Dendritic cell treated with granulocyte-macrophage colony-stimulating factor and Interleukin-4, amounts not matched to agents 40 ng/mL and 50 ng/mL, for 4 days (primary cell): ENCODE results near the gene RBM17.
A peak's percentile ranks its signal among the peaks of the same experiment; 100 is the strongest.
"Not testable (repeated sequence)": the region's sequence is repeated elsewhere in the genome, so short reads cannot be mapped to it uniquely, and the experiment has no call there.

Source experiments
- H3K27ac Mint-ChIP-seq: one replicate; pipeline ENCODE4 v1.8.0; 2022; ENCODE audit warnings: mild to moderate bottlenecking, mixed read lengths
- H3K27me3 Mint-ChIP-seq: one replicate; pipeline ENCODE4 v1.8.0; 2022; ENCODE audit warnings: mild to moderate bottlenecking, mixed read lengths
- H3K36me3 Mint-ChIP-seq: one replicate; pipeline ENCODE4 v1.8.0; 2022; ENCODE audit warnings: low read depth, mixed read lengths
- H3K4me1 Mint-ChIP-seq: one replicate; pipeline ENCODE4 v1.8.0; 2022; ENCODE audit warnings: low read depth, mixed read lengths
- H3K4me3 Mint-ChIP-seq: one replicate; pipeline ENCODE4 v1.8.0; 2022; ENCODE audit warnings: mild to moderate bottlenecking, moderate library complexity, mixed read lengths
- H3K9me3 Mint-ChIP-seq: one replicate; pipeline ENCODE4 v1.8.0; 2022; ENCODE audit warnings: mixed read lengths
- intact Hi-C: fragments of 100-400 bp; cut with micrococcal nuclease; formaldehyde crosslinking; loops from one replicate; pipeline ENCODE4 v1.15.0; 2022

RBM17 gene, protein sequence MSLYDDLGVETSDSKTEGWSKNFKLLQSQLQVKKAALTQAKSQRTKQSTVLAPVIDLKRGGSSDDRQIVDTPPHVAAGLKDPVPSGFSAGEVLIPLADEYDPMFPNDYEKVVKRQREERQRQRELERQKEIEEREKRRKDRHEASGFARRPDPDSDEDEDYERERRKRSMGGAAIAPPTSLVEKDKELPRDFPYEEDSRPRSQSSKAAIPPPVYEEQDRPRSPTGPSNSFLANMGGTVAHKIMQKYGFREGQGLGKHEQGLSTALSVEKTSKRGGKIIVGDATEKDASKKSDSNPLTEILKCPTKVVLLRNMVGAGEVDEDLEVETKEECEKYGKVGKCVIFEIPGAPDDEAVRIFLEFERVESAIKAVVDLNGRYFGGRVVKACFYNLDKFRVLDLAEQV

GRCh38 chr10:6088721-6089333 is at the start of gene RBM17:
Gene RBM17 (plus strand): TSS chr10:6089034. CDS start chr10:6097066, 8,032 bp downstream.
- Mint-ChIP-seq H3K27me3 (no peaks in the 10 kb centered on the region), H3K27ac (peak within 1 kb of the TSS; percentile 90), H3K36me3 (peaks cover 10% of the 10 kb centered on the region), H3K4me3 (peak within 1 kb of the TSS; percentile 93), H3K9me3 (no peaks in the 10 kb centered on the region), H3K4me1 (peaks cover 62% of the 10 kb centered on the region)
- intact Hi-C loops = loop anchor here (2.0 to 5.0 kb wide), 3 partner anchors 74 to 312 kb away; no protein-coding TSS in a partner anchor

DNA sequence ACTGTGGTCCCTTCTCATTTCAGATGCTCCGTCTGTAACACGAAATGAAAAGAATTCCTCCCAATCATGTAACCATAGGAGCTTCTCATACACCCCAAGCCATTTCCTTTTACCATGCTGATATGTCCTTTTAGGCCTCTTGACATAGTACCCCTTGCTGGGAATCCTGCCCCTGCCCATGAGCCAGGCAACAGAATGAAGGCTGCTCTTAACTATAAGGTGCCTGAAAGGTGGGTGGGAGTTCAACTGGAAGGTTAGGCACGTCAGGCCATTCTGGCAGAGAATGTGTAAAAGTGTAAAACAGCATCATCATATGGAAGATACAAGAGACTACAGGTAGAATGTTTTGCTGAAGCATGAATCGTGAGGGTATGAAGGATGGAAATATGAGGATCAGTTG is 49.1 kb upstream of the RBM17 start:
- Mint-ChIP-seq H3K27me3 (peaks cover 7% of the 10 kb centered on the region), H3K27ac (no peak overlapping the region), H3K9me3 (peaks cover 11% of the 10 kb centered on the region), H3K4me1 (peaks cover 20% of the 10 kb centered on the region), H3K4me3 (no peak overlapping the region), H3K36me3 (no peaks in the 10 kb centered on the region)
- intact Hi-C loops = no loop called here

DNA sequence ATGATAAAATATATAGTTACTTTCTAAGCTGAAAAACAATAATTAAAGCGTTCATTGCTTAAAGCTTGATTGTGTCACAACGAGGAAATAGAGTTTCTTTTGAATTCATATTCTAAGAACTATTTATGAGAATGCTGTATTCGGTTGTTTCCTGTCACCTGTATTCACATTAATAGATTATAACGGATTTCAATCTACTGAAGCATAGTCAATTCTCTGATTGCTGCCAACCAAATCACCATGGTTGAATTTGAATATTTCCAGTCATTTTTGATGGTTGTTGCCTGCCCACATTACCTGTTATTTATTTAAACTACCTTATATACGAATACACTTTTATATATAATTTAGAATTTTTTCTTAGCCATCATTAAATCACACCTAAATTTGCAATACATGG is 48.6 kb upstream of the RBM17 start:
- Mint-ChIP-seq H3K4me3 (no peak overlapping the region), H3K36me3 (no peaks in the 10 kb centered on the region), H3K27ac (no peak overlapping the region), H3K27me3 (peaks cover 9% of the 10 kb centered on the region), H3K9me3 (peaks cover 11% of the 10 kb centered on the region), H3K4me1 (peaks cover 20% of the 10 kb centered on the region)
- intact Hi-C loops = no loop called here

DNA sequence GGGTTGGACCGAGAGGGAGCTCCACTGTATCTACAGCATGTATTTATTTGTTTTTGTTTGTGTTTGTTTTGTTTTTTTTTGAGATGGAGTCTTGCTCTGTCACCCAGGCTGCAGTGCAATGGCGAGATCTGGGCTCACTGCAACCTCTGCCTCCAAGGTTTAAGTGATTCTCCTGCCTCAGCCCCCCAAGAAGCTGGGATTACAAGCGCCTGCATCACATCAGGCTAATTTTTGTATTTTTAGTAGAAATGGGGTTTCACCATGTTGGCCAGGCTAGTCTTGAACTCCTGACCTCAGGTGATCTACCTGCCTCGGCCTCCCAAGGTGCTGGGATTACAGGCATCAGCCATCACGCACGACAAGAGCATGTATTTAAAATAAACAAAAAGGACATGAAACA is 45.5 kb upstream of the RBM17 start:
- H3K27me3 Mint-ChIP-seq = peaks cover 10% of the 10 kb centered on the region
- H3K27ac Mint-ChIP-seq, intact Hi-C loops, H3K4me3 Mint-ChIP-seq, H3K36me3 Mint-ChIP-seq: not testable (repeated sequence)
- peaks cover 17% of the 10 kb centered on the region for H3K4me1 Mint-ChIP-seq
- H3K9me3 Mint-ChIP-seq = peaks cover 11% of the 10 kb centered on the region

DNA sequence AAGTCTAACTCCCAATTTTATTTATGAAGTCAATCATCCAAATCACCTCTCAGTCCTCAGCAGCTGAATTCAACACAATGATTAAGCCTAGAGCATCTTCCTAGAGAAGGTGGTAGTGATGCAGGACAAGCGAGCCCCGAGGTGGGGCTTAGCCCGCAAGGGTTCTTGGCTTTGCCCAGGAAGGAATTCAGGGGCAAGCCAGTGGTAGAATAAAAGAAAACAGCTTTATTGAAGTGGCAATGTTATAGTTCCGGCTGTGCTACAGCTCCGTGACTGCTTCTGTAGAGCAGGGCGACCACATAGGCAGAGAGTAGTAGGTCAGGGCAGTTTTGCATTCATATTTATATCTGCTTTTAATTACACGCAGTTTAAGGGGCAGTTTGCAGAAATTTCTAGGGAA is 44.8 kb upstream of the RBM17 start:
- intact Hi-C loops = no loop called here
- Mint-ChIP-seq H3K36me3 (no peaks in the 10 kb centered on the region), H3K4me1 (peaks cover 17% of the 10 kb centered on the region), H3K9me3 (peaks cover 7% of the 10 kb centered on the region), H3K27me3 (peaks cover 8% of the 10 kb centered on the region), H3K27ac (no peak overlapping the region), H3K4me3 (no peak overlapping the region)

DNA sequence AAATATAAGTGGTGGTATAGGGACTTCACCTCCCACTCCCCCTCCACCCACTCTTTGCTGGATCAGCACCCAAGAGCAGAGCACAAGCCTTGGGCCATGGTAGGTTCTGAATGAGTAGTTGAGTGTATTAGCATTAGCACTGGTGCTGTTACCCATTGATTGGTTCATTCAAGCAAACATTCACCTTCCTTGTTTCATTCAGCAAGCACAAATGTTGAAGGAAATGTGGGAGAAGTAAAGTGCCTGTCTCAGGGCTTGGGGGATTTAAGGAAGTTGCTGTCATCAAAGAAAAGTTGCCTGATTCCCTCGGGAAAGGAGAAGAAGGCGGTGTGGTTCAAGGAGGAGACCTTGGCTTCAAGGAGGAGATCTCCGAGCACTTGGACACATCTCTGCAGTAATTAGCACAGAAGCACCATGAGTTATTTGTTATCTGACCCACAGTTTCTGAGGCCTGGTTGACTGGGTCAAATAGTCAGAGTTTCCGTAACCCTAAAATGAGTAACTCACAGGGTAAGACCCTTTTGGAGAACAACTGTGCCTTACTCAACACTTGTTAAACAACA is 44.0 kb upstream of the RBM17 start:
- H3K27ac Mint-ChIP-seq = no peak overlapping the region
- intact Hi-C loops = no loop called here
- H3K36me3 Mint-ChIP-seq = no peaks in the 10 kb centered on the region
- H3K4me1 Mint-ChIP-seq = peaks cover 17% of the 10 kb centered on the region
- H3K4me3 Mint-ChIP-seq = no peak overlapping the region
- no peaks in the 10 kb centered on the region for H3K9me3 Mint-ChIP-seq
- H3K27me3 Mint-ChIP-seq = peaks cover 13% of the 10 kb centered on the region

DNA sequence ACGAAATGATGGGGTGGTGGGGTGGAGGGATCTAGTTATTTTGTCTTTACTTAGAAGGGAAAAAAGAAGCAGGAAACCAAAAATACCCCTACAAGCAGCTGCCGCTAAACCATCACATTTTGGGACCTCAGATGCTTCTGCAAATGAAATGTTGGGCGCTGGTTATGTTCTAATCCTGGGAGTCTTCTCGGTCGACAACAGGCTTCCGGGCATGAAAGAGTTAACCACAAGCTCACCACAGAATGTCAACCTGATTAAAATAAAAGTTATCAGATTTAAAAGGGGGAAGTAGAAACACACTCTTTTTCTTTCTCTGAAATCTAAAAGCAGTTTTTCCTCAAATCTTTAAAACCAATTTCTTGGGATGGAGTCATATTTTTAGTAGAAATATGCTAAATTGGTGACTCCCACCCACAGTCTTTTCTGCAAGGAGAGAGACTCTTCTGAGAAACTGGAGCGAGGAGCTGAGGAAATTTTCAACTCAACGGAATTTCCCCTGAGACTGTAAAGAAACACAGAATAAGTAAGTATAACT is 43.5 kb upstream of the RBM17 start:
- Mint-ChIP-seq H3K9me3 (no peaks in the 10 kb centered on the region), H3K4me1 (peaks cover 18% of the 10 kb centered on the region), H3K27ac (no peak overlapping the region), H3K4me3 (no peak overlapping the region), H3K27me3 (peaks cover 17% of the 10 kb centered on the region), H3K36me3 (no peaks in the 10 kb centered on the region)
- intact Hi-C loops = no loop called here

GRCh38 chr10:6045878-6046772 is 42.7 kb upstream of the RBM17 start:
- peaks cover 25% of the 10 kb centered on the region for H3K4me1 Mint-ChIP-seq
- no peak overlapping the region for H3K4me3 Mint-ChIP-seq
- H3K36me3 Mint-ChIP-seq = no peaks in the 10 kb centered on the region
- no peaks in the 10 kb centered on the region for H3K9me3 Mint-ChIP-seq
- no peak overlapping the region for H3K27ac Mint-ChIP-seq
- intact Hi-C loops = no loop called here
- peaks cover 25% of the 10 kb centered on the region for H3K27me3 Mint-ChIP-seq

- H3K27me3 Mint-ChIP-seq = peaks cover 25% of the 10 kb centered on the region
- intact Hi-C loops = no loop called here
- peaks cover 30% of the 10 kb centered on the region for H3K4me1 Mint-ChIP-seq
- no peak overlapping the region for H3K27ac Mint-ChIP-seq
- H3K4me3 Mint-ChIP-seq = no peak overlapping the region
- no peaks in the 10 kb centered on the region for H3K9me3 Mint-ChIP-seq
- H3K36me3 Mint-ChIP-seq = no peaks in the 10 kb centered on the region
Measured at GRCh38 chr10:6046773-6047611, 41.8 kb upstream of the RBM17 start.

- Mint-ChIP-seq H3K27ac (no peak overlapping the region), H3K9me3 (no peaks in the 10 kb centered on the region), H3K27me3 (peaks cover 30% of the 10 kb centered on the region), H3K4me1 (peaks cover 39% of the 10 kb centered on the region), H3K36me3 (no peaks in the 10 kb centered on the region), H3K4me3 (no peak overlapping the region)
- intact Hi-C loops = no loop called here
Measured at GRCh38 chr10:6047847-6048246, 41.0 kb upstream of the RBM17 start.

DNA sequence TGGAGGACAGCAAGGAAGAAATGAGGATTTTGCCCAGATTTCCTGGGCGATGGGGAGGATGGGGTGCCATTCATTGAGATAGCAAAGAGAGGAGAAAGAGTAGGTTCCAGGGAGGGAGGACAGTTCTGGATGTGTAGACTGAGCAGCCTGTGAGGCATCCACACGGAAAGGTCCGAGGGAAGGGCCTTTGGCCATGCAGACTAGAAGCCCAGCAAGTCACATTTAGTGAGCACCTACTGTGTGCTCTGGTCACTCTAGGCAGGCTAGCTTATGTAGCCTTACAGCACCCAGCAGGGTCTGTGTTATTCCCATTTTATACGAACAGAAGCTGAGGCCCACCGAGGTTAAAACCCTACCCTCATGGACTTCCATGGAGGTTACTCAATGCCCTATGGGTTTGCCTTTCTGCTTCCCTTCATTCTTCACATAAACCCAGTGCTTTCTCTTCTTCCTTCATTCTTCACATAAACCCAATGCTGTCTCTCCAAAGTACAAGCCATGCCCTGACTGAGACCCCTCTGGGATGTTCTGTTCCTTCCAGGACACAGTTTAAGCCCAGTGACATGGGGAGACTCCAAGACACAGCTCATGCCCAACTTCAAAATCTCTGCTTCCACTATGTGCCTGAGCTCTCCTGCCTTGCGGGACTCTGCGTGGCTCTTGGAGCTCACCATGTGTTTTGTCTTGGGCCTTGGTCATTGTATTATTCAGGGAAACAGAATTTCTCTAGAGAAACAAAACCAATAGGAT is 40.4 kb upstream of the RBM17 start:
- Mint-ChIP-seq H3K27ac (no peak overlapping the region), H3K36me3 (no peaks in the 10 kb centered on the region), H3K9me3 (no peaks in the 10 kb centered on the region), H3K4me3 (no peak overlapping the region), H3K4me1 (peaks cover 43% of the 10 kb centered on the region), H3K27me3 (peaks cover 30% of the 10 kb centered on the region)
- intact Hi-C loops = no loop called here

- H3K36me3 Mint-ChIP-seq = no peaks in the 10 kb centered on the region
- H3K9me3 Mint-ChIP-seq = no peaks in the 10 kb centered on the region
- peaks cover 49% of the 10 kb centered on the region for H3K4me1 Mint-ChIP-seq
- H3K27me3 Mint-ChIP-seq = peaks cover 30% of the 10 kb centered on the region
- no peak overlapping the region for H3K4me3 Mint-ChIP-seq
- H3K27ac Mint-ChIP-seq = no peak overlapping the region
- intact Hi-C loops = no loop called here
Measured at GRCh38 chr10:6049031-6049400, 39.8 kb upstream of the RBM17 start.
